ENCODE measurements around the gene MRPS14.

MRPS14 gene

DNA sequence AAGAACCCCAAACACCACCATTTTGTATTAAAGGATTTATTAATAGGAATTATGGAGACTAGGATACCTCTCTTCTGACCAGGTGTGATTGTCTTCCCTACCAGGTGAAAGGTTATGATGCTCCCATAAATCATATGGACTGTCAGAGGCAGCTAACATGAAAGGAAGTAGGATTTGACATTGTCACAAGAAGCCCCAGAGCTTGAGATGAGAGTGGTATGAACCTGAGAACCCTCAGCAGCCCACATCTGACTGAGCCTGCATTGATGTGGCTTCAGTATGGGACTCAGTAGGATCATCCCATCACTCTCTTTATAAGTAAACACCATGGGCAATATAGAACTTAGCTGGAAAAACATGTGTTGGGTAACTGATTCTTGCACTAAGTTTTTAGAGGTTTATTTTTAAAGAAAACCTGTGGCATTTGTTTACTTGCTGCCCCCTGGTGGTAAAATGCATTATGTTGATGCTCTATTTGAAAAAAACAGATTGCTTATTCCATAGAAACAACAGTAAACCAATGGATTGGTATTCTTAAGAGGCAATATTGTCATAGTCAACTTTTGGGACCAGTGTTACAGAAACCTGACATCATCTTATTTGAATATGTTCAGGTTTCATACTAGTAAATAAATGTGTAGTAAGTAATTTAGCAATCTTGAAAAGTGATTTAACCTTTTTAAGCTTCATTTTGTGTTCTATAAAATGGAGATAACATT lies 40.1 kb downstream of the MRPS14 start:
- Histone ChIP-seq H3K27ac (ENCODE audit: low read depth, low read length) (no peak overlapping the region), H3K9me3 (ENCODE audit: control insufficient read depth, insufficient read depth, low read depth, low read length) (no peaks in the 10 kb centered on the region), H3K27me3 (ENCODE audit: control insufficient read depth, insufficient read depth, low read length) (no peaks in the 10 kb centered on the region), H3K36me3 (ENCODE audit: control insufficient read depth, insufficient read depth, low read length) (peaks cover 78% of the 10 kb centered on the region), H3K9ac (ENCODE audit: low read length) (no peak overlapping the region), H3K4me1 (ENCODE audit: control insufficient read depth, insufficient read depth, low read length) (no peaks in the 10 kb centered on the region), H3K4me3 (ENCODE audit: low read depth, low read length) (no peak overlapping the region)

GRCh38 chr1:174976436-174977108 lies 46.7 kb downstream of the MRPS14 start:
- H3K27ac ChIP-seq (ENCODE audit: low read depth, low read length), result no peak overlapping the region

GRCh38 chr1:174975764-174976163 lies 47.5 kb downstream of the MRPS14 start:
- Histone ChIP-seq H3K4me3 (ENCODE audit: low read depth, low read length) (no peak overlapping the region), H3K27ac (ENCODE audit: low read depth, low read length) (no peak overlapping the region), H3K9me3 (ENCODE audit: control insufficient read depth, insufficient read depth, low read depth, low read length) (no peaks in the 10 kb centered on the region), H3K27me3 (ENCODE audit: control insufficient read depth, insufficient read depth, low read length) (no peaks in the 10 kb centered on the region), H3K4me1 (ENCODE audit: control insufficient read depth, insufficient read depth, low read length) (no peaks in the 10 kb centered on the region; the same call in 1 of the 2 replicates), H3K9ac (ENCODE audit: low read length) (no peak overlapping the region), H3K36me3 (ENCODE audit: control insufficient read depth, insufficient read depth, low read length) (peaks cover 80% of the 10 kb centered on the region)

More at GRCh38 chr1:174976436-174977108, 46.7 kb downstream of the MRPS14 start:
- Histone ChIP-seq H3K36me3 (ENCODE audit: control insufficient read depth, insufficient read depth, low read length) (peaks cover 84% of the 10 kb centered on the region), H3K27me3 (ENCODE audit: control insufficient read depth, insufficient read depth, low read length) (no peaks in the 10 kb centered on the region), H3K9me3 (ENCODE audit: control insufficient read depth, insufficient read depth, low read depth, low read length) (no peaks in the 10 kb centered on the region), H3K4me3 (ENCODE audit: low read depth, low read length) (no peak overlapping the region), H3K9ac (ENCODE audit: low read length) (no peak overlapping the region), H3K4me1 (ENCODE audit: control insufficient read depth, insufficient read depth, low read length) (no peaks in the 10 kb centered on the region; the same call in 1 of the 2 replicates)

DNA sequence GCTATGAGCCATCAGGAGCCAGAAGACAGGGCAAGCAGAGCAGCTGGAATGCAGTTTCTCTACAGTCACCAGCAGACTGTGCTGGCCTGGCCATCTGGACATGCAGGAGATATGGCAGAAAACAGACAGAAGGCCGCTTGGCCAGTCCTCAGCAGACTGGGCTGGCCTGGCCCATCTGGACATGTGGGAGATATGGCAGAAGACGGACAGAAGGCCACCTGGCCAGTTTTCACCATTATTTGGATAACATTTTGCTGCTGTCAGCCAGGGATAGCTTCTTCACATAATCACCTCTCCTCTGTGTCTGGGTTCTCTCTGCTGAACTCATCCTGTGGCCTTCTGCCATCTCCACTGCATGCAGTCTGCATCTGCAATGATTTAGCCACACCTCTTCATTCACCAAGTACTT lies 48.5 kb downstream of the MRPS14 start:
- Histone ChIP-seq H3K36me3 (ENCODE audit: control insufficient read depth, insufficient read depth, low read length) (peaks cover 78% of the 10 kb centered on the region), H3K4me3 (ENCODE audit: low read depth, low read length) (no peak overlapping the region), H3K27ac (ENCODE audit: low read depth, low read length) (no peak overlapping the region), H3K9me3 (ENCODE audit: control insufficient read depth, insufficient read depth, low read depth, low read length) (no peaks in the 10 kb centered on the region), H3K4me1 (ENCODE audit: control insufficient read depth, insufficient read depth, low read length) (no peaks in the 10 kb centered on the region; the same call in 1 of the 2 replicates), H3K9ac (ENCODE audit: low read length) (no peak overlapping the region), H3K27me3 (ENCODE audit: control insufficient read depth, insufficient read depth, low read length) (no peaks in the 10 kb centered on the region)

DNA sequence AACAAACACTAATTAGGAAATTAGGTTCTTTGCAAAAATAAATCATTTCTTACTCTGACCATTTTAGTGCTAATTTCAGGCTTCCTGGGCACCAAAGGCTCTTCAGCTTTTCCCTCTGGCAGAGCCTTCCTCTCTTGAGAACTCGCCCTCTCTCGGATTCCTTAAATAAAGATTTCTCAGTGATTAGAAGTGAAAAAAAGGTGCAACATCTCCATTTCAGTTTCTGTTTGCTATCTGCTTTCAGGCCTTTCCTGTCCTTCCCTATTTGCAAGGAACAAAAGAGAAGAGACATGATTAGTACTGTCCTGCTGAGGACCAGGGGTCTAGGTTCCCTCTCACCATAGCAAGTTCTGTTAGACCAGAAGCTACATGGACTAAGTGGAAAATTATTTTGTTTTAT lies 51.3 kb downstream of the MRPS14 start:
- Histone ChIP-seq H3K4me3 (ENCODE audit: low read depth, low read length) (no peak overlapping the region), H3K27ac (ENCODE audit: low read depth, low read length) (no peak overlapping the region), H3K9ac (ENCODE audit: low read length) (no peak overlapping the region), H3K36me3 (ENCODE audit: control insufficient read depth, insufficient read depth, low read length) (peaks cover 63% of the 10 kb centered on the region), H3K4me1 (ENCODE audit: control insufficient read depth, insufficient read depth, low read length) (no peaks in the 10 kb centered on the region; the same call in 1 of the 2 replicates), H3K27me3 (ENCODE audit: control insufficient read depth, insufficient read depth, low read length) (no peaks in the 10 kb centered on the region), H3K9me3 (ENCODE audit: control insufficient read depth, insufficient read depth, low read depth, low read length) (no peaks in the 10 kb centered on the region)

DNA sequence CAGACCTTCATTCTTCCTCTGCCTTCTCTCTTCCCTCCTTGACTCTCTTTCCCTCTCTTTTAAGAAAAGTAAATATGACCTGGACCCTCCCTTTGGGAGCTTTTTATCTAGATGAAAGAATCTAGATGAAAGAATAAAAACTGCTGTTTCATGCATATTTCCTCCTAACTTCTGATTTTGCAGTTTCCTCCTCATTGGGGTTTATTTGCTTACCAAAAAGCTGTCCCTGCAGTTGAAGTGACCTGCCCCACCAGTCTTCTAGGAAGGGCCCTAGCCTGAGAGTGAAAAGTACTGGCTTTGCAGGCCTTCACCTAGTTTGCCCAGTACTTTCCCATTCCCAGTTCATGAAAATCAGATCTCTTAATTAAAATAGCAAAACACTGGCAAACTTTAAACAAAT lies 51.8 kb downstream of the MRPS14 start:
- no peaks in the 10 kb centered on the region for H3K27me3 ChIP-seq (ENCODE audit: control insufficient read depth, insufficient read depth, low read length)
- no peak overlapping the region for H3K27ac ChIP-seq (ENCODE audit: low read depth, low read length)
- H3K9ac ChIP-seq (ENCODE audit: low read length), result no peak overlapping the region
- H3K9me3 ChIP-seq (ENCODE audit: control insufficient read depth, insufficient read depth, low read depth, low read length), result no peaks in the 10 kb centered on the region
- peaks cover 59% of the 10 kb centered on the region for H3K36me3 ChIP-seq (ENCODE audit: control insufficient read depth, insufficient read depth, low read length)
- H3K4me1 ChIP-seq (ENCODE audit: control insufficient read depth, insufficient read depth, low read length), result no peaks in the 10 kb centered on the region
- no peak overlapping the region for H3K4me3 ChIP-seq (ENCODE audit: low read depth, low read length)

DNA sequence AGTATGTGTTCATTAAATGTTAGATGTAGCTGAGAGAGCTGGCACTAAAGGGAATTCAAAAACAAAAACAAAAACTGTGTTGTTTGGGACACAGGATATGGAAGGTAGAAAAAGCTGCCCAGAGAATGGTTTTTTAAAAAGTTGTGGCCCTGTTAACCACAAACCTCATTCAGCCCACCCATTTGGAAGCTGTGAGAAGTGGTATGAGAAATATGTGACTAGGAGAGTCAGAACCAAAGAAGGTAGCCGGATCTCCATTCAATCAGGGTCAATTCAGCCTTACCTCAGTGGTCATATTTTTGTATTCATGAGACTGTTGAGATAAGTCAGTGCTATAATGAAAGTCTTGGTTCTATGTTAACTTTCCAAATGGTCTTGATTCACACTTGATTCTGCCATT lies 53.2 kb downstream of the MRPS14 start:
- Histone ChIP-seq H3K9ac (ENCODE audit: low read length) (no peak overlapping the region), H3K9me3 (ENCODE audit: control insufficient read depth, insufficient read depth, low read depth, low read length) (no peaks in the 10 kb centered on the region), H3K4me3 (ENCODE audit: low read depth, low read length) (no peak overlapping the region), H3K27ac (ENCODE audit: low read depth, low read length) (no peak overlapping the region), H3K4me1 (ENCODE audit: control insufficient read depth, insufficient read depth, low read length) (peaks cover 8% of the 10 kb centered on the region), H3K27me3 (ENCODE audit: control insufficient read depth, insufficient read depth, low read length) (no peaks in the 10 kb centered on the region), H3K36me3 (ENCODE audit: control insufficient read depth, insufficient read depth, low read length) (peaks cover 44% of the 10 kb centered on the region)

GRCh38 chr1:174968750-174969244 lies 54.4 kb downstream of the MRPS14 start:
- no peak overlapping the region for H3K27ac ChIP-seq (ENCODE audit: low read depth, low read length)
- H3K9ac ChIP-seq (ENCODE audit: low read length), result no peak overlapping the region
- no peaks in the 10 kb centered on the region for H3K9me3 ChIP-seq (ENCODE audit: control insufficient read depth, insufficient read depth, low read depth, low read length)
- peaks cover 34% of the 10 kb centered on the region for H3K36me3 ChIP-seq (ENCODE audit: control insufficient read depth, insufficient read depth, low read length)
- H3K27me3 ChIP-seq (ENCODE audit: control insufficient read depth, insufficient read depth, low read length), result no peaks in the 10 kb centered on the region
- no peak overlapping the region for H3K4me3 ChIP-seq (ENCODE audit: low read depth, low read length)
- H3K4me1 ChIP-seq (ENCODE audit: control insufficient read depth, insufficient read depth, low read length), result peaks cover 14% of the 10 kb centered on the region

DNA sequence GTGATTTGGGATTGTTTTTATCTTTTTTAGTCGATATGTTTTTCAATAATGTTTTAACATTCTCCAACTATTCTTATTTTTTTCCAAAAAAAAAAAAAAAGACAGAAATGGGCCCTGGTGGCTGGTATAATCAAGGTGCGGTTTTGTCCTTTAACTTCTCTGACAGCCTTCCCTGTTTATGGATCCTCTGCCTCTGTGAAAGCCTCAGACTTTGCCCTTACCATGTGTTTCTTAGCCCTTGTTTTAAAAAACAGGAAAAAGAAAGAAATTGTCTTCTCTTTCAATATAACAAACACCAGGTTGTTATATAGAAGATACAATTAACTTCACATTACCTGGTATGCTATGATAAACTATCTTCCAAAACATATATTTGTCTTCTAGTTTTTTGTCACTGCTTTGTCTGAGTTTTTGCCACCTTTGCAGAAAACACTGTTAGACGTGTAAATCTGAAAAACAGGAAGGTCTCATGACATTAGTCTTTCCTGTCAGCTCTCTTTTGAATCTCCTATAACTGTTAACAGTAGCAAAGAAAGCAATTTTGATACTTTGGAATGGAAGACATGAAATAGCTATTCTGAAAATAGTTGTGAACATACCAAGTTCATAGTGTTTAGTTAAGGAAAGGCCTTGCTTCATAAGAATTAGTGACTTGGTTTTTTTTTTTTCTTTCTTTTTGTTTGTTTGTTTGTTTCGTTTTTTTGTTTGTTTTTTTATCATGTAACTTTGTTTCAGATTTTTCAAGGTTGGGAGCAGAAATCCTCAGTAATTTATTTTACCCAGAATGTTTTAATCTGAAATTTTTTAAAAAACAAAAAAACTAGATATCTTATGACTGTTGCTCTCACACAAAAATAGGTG lies 55.1 kb downstream of the MRPS14 start:
- peaks cover 34% of the 10 kb centered on the region for H3K36me3 ChIP-seq (ENCODE audit: control insufficient read depth, insufficient read depth, low read length)
- H3K27me3 ChIP-seq (ENCODE audit: control insufficient read depth, insufficient read depth, low read length), result no peaks in the 10 kb centered on the region
- no peaks in the 10 kb centered on the region for H3K9me3 ChIP-seq (ENCODE audit: control insufficient read depth, insufficient read depth, low read depth, low read length)
- no peak overlapping the region for H3K9ac ChIP-seq (ENCODE audit: low read length)
- H3K4me1 ChIP-seq (ENCODE audit: control insufficient read depth, insufficient read depth, low read length), result peaks cover 14% of the 10 kb centered on the region
- H3K27ac ChIP-seq (ENCODE audit: low read depth, low read length), result no peak overlapping the region
- H3K4me3 ChIP-seq (ENCODE audit: low read depth, low read length), result no peak overlapping the region

GRCh38 chr1:174966008-174966572 lies 57.1 kb downstream of the MRPS14 start:
- Histone ChIP-seq H3K27me3 (ENCODE audit: control insufficient read depth, insufficient read depth, low read length) (no peaks in the 10 kb centered on the region), H3K4me1 (ENCODE audit: control insufficient read depth, insufficient read depth, low read length) (peaks cover 14% of the 10 kb centered on the region), H3K9me3 (ENCODE audit: control insufficient read depth, insufficient read depth, low read depth, low read length) (no peaks in the 10 kb centered on the region), H3K9ac (ENCODE audit: low read length) (no peak overlapping the region), H3K27ac (ENCODE audit: low read depth, low read length) (no peak overlapping the region), H3K4me3 (ENCODE audit: low read depth, low read length) (no peak overlapping the region), H3K36me3 (ENCODE audit: control insufficient read depth, insufficient read depth, low read length) (peaks cover 22% of the 10 kb centered on the region)

Measured in HUES6 (cell line).